ENCODE measurements around the gene ADGRG2.

Gene ADGRG2

GRCh38 chrX:19007868-19008267, 114.4 kb downstream of the ADGRG2 start:
- no peak for TF ChIP-seq JUND (IDR thresholded peaks at IDR 0.05; ENCODE audit: low read depth)
- in situ Hi-C loops (cut with HindIII; ENCODE audit: low pct_unique_long_range_greater_than_20kb, low sequenced_read_pairs) = no loop called here
- no peak for DNase-seq (ENCODE audit: low read depth in 1 of 2, low spot score in 1 of 2)

- no peak for TF ChIP-seq JUND (IDR thresholded peaks at IDR 0.05; ENCODE audit: low read depth)
- DNase-seq (ENCODE audit: low read depth in 1 of 2, low spot score in 1 of 2) = no peak
- in situ Hi-C loops (cut with HindIII; ENCODE audit: low pct_unique_long_range_greater_than_20kb, low sequenced_read_pairs) = no loop called here
These were observed 115.3 kb downstream of the ADGRG2 start for GRCh38 chrX:19007011-19007410.

GRCh38 chrX:19005909-19006308, 116.4 kb downstream of the ADGRG2 start:
- in situ Hi-C loops (cut with HindIII; ENCODE audit: low pct_unique_long_range_greater_than_20kb, low sequenced_read_pairs) = no loop called here
- TF ChIP-seq JUND (IDR thresholded peaks at IDR 0.05; ENCODE audit: low read depth) = no peak
- DNase-seq (ENCODE audit: low read depth in 1 of 2, low spot score in 1 of 2) = peak in 1 of 2 experiments; percentile 47

- in situ Hi-C loops (cut with HindIII; ENCODE audit: low pct_unique_long_range_greater_than_20kb, low sequenced_read_pairs) = no loop called here
- no peak for DNase-seq (ENCODE audit: low read depth in 1 of 2, low spot score in 1 of 2)
- TF ChIP-seq JUND (IDR thresholded peaks at IDR 0.05; ENCODE audit: low read depth) = no peak
These were observed 118.5 kb downstream of the ADGRG2 start for GRCh38 chrX:19003756-19004155.

- no peak for TF ChIP-seq JUND (IDR thresholded peaks at IDR 0.05; ENCODE audit: low read depth)
- DNase-seq (ENCODE audit: low read depth in 1 of 2, low spot score in 1 of 2) = peak in 1 of 2 experiments; percentile 3
- in situ Hi-C loops (cut with HindIII; ENCODE audit: low pct_unique_long_range_greater_than_20kb, low sequenced_read_pairs) = no loop called here
These were observed 123.6 kb downstream of the ADGRG2 start for GRCh38 chrX:18998653-18999052.

GRCh38 chrX:18997916-18998315, 124.4 kb downstream of the ADGRG2 start:
- no peak for DNase-seq (ENCODE audit: low read depth in 1 of 2, low spot score in 1 of 2)
- in situ Hi-C loops (cut with HindIII; ENCODE audit: low pct_unique_long_range_greater_than_20kb, low sequenced_read_pairs) = no loop called here
- TF ChIP-seq JUND (IDR thresholded peaks at IDR 0.05; ENCODE audit: low read depth) = no peak

- in situ Hi-C loops (cut with HindIII; ENCODE audit: low pct_unique_long_range_greater_than_20kb, low sequenced_read_pairs) = no loop called here
- no peak for TF ChIP-seq JUND (IDR thresholded peaks at IDR 0.05; ENCODE audit: low read depth)
- DNase-seq (ENCODE audit: low read depth in 1 of 2, low spot score in 1 of 2) = no peak
These were observed 125.7 kb downstream of the ADGRG2 start for GRCh38 chrX:18996536-18996935.

- in situ Hi-C loops (cut with HindIII; ENCODE audit: low pct_unique_long_range_greater_than_20kb, low sequenced_read_pairs) = no loop called here
- TF ChIP-seq JUND (IDR thresholded peaks at IDR 0.05; ENCODE audit: low read depth) = no peak
- DNase-seq (ENCODE audit: low read depth in 1 of 2, low spot score in 1 of 2) = no peak
These were observed 127.0 kb downstream of the ADGRG2 start for GRCh38 chrX:18995221-18995620.

GRCh38 chrX:18994713-18995112, 127.6 kb downstream of the ADGRG2 start:
- in situ Hi-C loops (cut with HindIII; ENCODE audit: low pct_unique_long_range_greater_than_20kb, low sequenced_read_pairs) = no loop called here
- no peak for DNase-seq (ENCODE audit: low read depth in 1 of 2, low spot score in 1 of 2)
- no peak for TF ChIP-seq JUND (IDR thresholded peaks at IDR 0.05; ENCODE audit: low read depth)

GRCh38 chrX:18992829-18993228, 129.4 kb downstream of the ADGRG2 start:
- TF ChIP-seq JUND (IDR thresholded peaks at IDR 0.05; ENCODE audit: low read depth) = no peak
- in situ Hi-C loops (cut with HindIII; ENCODE audit: low pct_unique_long_range_greater_than_20kb, low sequenced_read_pairs) = no loop called here
- no peak for DNase-seq (ENCODE audit: low read depth in 1 of 2, low spot score in 1 of 2)

GRCh38 chrX:18985186-18985435, 137.2 kb downstream of the ADGRG2 start:
- in situ Hi-C loops (cut with HindIII; ENCODE audit: low pct_unique_long_range_greater_than_20kb, low sequenced_read_pairs) = no loop called here
- no peak for TF ChIP-seq JUND (IDR thresholded peaks at IDR 0.05; ENCODE audit: low read depth)
- no peak for DNase-seq (ENCODE audit: low read depth in 1 of 2, low spot score in 1 of 2)

- peak; percentile 76 to 94 for DNase-seq (ENCODE audit: low read depth in 1 of 2, low spot score in 1 of 2)
- TF ChIP-seq JUND (IDR thresholded peaks at IDR 0.05; ENCODE audit: low read depth) = no peak
- in situ Hi-C loops (cut with HindIII; ENCODE audit: low pct_unique_long_range_greater_than_20kb, low sequenced_read_pairs) = no loop called here
These were observed 137.7 kb downstream of the ADGRG2 start for GRCh38 chrX:18984381-18985185.

GRCh38 chrX:18983666-18984380, 138.4 kb downstream of the ADGRG2 start, which contains the start of gene PHKA2:
TSS of gene PHKA2 (minus strand) at chrX:18984114. CDS start at chrX:18983932, 182 bp downstream.
- in situ Hi-C loops (cut with HindIII; ENCODE audit: low pct_unique_long_range_greater_than_20kb, low sequenced_read_pairs) = no loop called here
- DNase-seq (ENCODE audit: low read depth in 1 of 2, low spot score in 1 of 2) = peak; percentile 31 to 76
- TF ChIP-seq JUND (IDR thresholded peaks at IDR 0.05; ENCODE audit: low read depth) = no peak

Measured in T47D (cell line).